NCI-H1105 (cell line): ENCODE data around the gene COPG2.

Source experiments
- DNase-seq: peaks from one replicate; lab custom pipeline; 2025; lab: John Stamatoyannopoulos, UW

COPG2 gene

DNA sequence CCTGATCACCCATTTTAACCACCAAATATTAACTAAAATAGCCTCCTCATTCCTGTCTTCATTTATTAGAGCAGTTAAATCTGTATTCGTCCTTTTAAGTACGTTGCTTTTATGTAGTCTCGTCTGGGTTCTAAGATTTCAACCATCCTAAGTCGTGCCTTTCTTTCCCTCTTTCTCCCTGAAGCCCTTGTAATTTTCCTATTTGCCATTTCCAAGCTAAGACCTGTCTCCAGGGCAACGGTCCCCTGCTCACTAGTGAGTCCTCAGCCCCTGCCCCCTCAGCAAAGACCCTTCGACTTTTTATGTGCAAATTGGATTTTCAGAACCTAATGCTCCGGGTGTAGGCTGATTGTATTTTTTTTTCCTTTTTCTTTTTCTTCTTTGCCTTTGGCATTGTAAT is 192.8 kb downstream of the COPG2 start:
- no peak for DNase-seq

DNA sequence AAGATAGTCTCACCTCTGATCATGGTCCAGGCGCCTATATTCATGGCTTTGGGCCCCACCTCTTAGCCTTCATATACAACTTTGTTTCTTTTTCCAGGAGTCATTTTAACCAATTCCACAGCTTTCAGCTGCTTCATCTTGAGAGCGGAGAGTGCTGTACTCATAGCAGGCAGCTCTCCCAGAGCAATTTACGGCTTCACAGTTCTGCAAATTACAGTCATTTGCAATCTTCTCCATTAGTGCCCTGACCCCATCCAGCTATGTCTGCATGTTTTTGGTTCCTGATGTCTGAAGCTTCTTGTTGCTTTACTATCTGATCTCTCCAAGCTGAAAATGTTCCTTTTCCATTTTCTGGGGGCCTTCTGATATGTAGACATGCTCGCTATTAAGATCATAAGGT is 194.7 kb downstream of the COPG2 start:
- DNase-seq, result peak; percentile 20

GRCh38 chr7:130473289-130473688 is 195.3 kb downstream of the COPG2 start:
- DNase-seq, result no peak

DNA sequence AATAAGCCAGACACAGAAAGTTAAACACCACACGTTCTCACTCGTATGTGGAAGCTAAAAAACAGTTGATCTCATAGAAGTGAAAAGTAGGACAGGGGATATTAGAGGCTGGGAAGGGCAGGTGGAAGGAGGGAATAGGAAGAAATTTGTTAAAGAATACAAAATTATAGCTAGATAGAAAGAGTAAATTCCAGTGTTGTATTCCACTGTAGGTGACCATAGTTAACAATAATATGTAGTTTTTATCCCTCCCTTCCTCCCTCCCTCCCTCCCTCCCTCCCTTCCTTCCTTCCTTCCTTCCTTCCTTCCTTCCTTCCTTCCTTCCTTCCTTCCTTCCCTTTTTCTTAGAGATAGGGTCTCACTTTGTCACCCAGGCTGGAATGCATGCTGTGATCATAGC is 196.6 kb downstream of the COPG2 start:
- DNase-seq, result no peak

DNA sequence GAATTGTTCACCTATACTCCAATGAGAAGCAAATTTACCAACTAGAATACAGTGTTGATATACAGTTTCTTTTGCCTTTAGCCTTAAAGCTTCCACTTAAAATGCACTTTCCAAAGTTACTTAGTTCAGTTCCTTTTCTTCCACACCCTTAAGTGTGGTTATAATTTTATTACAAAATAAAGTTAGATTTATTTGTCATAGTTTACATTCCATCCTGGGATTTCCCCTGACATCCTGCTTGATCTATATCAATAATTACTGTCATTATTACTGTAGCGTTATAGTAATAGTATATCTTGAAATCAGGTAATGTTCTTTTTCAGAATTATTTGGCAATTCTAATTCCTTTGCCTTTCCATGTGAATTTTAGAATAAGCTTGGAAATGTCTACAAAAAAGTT is 199.9 kb downstream of the COPG2 start:
- DNase-seq, result no peak

DNA sequence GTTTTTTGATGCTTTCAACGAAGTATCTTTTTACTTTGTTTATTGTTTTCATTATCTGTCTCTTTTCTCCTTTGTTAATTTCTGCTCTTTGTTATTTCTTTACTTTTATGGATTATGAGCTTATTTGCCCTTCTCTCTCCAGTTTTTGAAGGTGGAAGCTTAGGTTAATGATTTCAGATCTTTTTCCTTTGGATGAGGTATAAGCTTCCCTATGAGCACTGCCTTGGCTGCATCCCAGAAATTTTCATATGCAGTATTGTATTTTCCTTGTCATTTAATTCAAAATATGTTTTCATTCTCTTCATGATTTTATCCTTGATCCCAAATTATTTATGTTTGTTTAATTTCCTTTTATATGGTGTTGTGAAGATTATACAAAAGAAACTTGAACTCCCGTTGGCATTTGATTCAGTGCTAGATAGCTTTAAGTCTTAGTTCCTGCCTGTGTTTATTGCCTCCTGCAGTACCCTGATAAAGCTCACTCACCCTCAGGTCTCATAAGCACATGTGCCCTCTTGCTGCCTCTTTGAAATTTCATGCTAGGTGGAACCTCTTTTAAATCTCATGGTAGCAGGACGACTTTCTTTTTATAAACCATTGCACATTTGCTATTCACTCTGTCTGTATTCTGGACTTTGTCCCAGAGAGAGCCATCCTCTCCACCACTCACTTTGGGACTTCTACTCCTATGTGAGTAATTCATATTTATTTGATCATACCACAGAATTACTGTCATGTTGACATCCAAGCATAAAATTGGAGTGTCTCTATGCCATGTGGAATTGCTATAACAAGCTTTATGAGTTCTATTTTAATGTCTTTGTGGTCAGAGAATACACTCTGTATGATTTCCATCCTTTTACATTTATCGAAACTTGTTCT is 204.8 kb downstream of the COPG2 start:
- DNase-seq, result no peak

- DNase-seq, result no peak
These were observed 207.3 kb downstream of the COPG2 start for GRCh38 chr7:130461272-130461671.

GRCh38 chr7:130458257-130458656 is 210.3 kb downstream of the COPG2 start:
- DNase-seq, result no peak
